ENCODE results near the gene FGD4. TPM values are rescaled to one million over a fixed set of nuclear protein-coding genes. Genes with fewer than 3 reads are reported as not detected.

FGD4 gene
- total RNA-seq, 4 donors from 2014 or later = 85.8 to 135 (median 123) TPM

- no peak for DNase-seq
- H3K4me1 ChIP-seq = no peaks in the 10 kb centered on the region
- H3K36me3 ChIP-seq = peaks cover 0 to 66% (median 0%) of the 10 kb centered on the region in 3 donors
- H3K27ac ChIP-seq = no peak overlapping the region
- no peaks in the 10 kb centered on the region for H3K9me3 ChIP-seq
- TF ChIP-seq POLR2A (IDR thresholded peaks at IDR 0.05) (no peak), CTCF (IDR thresholded peaks at IDR 0.05) (no peak)
- H3K27me3 ChIP-seq = no peaks in the 10 kb centered on the region
- H3K4me3 ChIP-seq = no peak overlapping the region
Observed at GRCh38 chr12:32606443-32606842, 207.1 kb downstream of the FGD4 start.

DNA sequence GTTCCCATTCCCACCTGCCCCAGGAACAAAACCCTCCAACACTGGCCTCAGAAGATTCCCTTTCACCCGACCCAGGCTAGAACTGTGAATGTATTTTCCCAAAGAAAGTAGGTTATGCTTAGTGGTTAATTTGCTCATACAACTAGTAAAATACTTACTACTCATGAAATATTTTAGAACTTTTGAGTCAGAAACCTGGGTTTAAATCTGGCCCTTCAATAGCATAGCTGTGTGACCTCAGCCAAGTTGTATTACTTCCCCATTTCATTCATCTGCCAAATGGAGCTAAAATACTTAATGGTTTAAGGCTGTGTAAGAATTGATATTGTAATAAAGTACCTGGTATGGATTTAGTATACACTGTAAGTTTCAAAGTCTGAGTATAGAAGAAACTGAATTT is 210.6 kb downstream of the FGD4 start:
- Histone ChIP-seq H3K4me3 (no peak overlapping the region), H3K36me3 (peaks cover 0 to 67% (median 2%) of the 10 kb centered on the region in 3 donors), H3K9me3 (no peaks in the 10 kb centered on the region), H3K27ac (no peak overlapping the region), H3K4me1 (peaks cover 0 to 3% (median 0%) of the 10 kb centered on the region in 4 donors), H3K27me3 (no peaks in the 10 kb centered on the region)
- TF ChIP-seq POLR2A (IDR thresholded peaks at IDR 0.05) (no peak), CTCF (IDR thresholded peaks at IDR 0.05) (no peak)
- no peak for DNase-seq

DNA sequence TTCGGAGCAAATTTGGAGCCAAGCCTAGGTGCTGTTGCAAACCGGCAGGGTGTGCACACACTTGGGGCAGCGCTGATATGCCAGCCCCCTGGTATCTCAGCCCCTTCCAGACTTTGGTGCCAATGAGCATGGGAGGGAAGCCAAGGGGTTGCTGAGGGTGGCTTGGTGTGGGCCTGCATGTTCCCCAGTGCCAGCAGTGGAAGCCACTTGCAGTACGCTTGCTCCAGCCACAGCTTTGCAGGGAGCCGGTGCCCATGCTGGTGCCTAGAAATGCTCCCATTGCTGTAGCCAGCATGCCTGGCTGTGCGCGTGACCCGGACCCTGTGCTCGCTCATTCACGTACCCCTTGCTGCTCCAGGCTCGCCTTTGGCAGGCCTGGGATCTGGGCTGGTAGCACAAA is 212.6 kb downstream of the FGD4 start:
- Histone ChIP-seq H3K36me3 (peaks cover 0 to 61% (median 2%) of the 10 kb centered on the region in 3 donors), H3K4me3 (no peak overlapping the region), H3K27me3 (no peaks in the 10 kb centered on the region), H3K9me3 (no peaks in the 10 kb centered on the region), H3K4me1 (peaks cover 0 to 11% (median 0%) of the 10 kb centered on the region in 4 donors), H3K27ac (peak overlapping the region in 1 of 4 donors; percentile 48)
- no peak for DNase-seq
- TF ChIP-seq CTCF (IDR thresholded peaks at IDR 0.05) (no peak), POLR2A (IDR thresholded peaks at IDR 0.05) (no peak)

GRCh38 chr12:32612658-32613614 is 213.6 kb downstream of the FGD4 start:
- H3K36me3 ChIP-seq = peaks cover 0 to 58% (median 2%) of the 10 kb centered on the region in 3 donors
- no peak for DNase-seq
- no peak overlapping the region for H3K4me3 ChIP-seq
- H3K9me3 ChIP-seq = no peaks in the 10 kb centered on the region
- H3K4me1 ChIP-seq = peaks cover 0 to 11% (median 0%) of the 10 kb centered on the region in 4 donors
- TF ChIP-seq POLR2A (IDR thresholded peaks at IDR 0.05) = no peak
- TF ChIP-seq CTCF (IDR thresholded peaks at IDR 0.05) = no peak
- H3K27me3 ChIP-seq = no peaks in the 10 kb centered on the region
- peak overlapping the region in 1 of 4 donors; percentile 48 for H3K27ac ChIP-seq

GRCh38 chr12:32615441-32615840 is 216.1 kb downstream of the FGD4 start:
- Histone ChIP-seq H3K9me3 (no peaks in the 10 kb centered on the region), H3K27ac (peak overlapping the region in 2 of 4 donors; percentile 32 to 67), H3K4me3 (no peak overlapping the region), H3K27me3 (no peaks in the 10 kb centered on the region), H3K36me3 (peaks cover 0 to 53% (median 2%) of the 10 kb centered on the region in 3 donors), H3K4me1 (peaks cover 0 to 11% (median 0%) of the 10 kb centered on the region in 4 donors)
- DNase-seq = peak in 2 of 3 donors; percentile 88
- TF ChIP-seq POLR2A (IDR thresholded peaks at IDR 0.05) = no peak
- TF ChIP-seq CTCF (IDR thresholded peaks at IDR 0.05) = no peak
